Fibroblast of the aortic adventitia (primary cell): ENCODE results near the gene AGAP3. TPM values are rescaled to one million over a fixed set of nuclear protein-coding genes. Genes with fewer than 3 reads are reported as not detected.

Source experiments
- DNase-seq: peaks from one replicate; pipeline ENCODE4 v3.0.0-alpha.2; 2010; ENCODE audit warnings: low read depth
- H3K4me3 ChIP-seq: 2 replicates; pipeline ENCODE4 v1.5.1; 2011; ENCODE audit warnings: low read depth, mild to moderate bottlenecking, control low read depth, low read length, moderate library complexity
- CTCF ChIP-seq: IDR thresholded peaks from 2 replicates; pipeline ENCODE4 v1.5.1; 2011; ENCODE audit warnings: mild to moderate bottlenecking, low read length, control low read depth, inconsistent platforms; ENCODE audit not compliant: insufficient read depth
- total RNA-seq: library from RNA; depleted of rRNA; stranded (reverse); fragments of >200 nt; gene quantifications from 2 replicates; pipeline ENCODE4 v1.2.3, GENCODE V29; 2012; ENCODE audit warnings: low replicate concordance

The AGAP3 gene
- total RNA-seq, 1 donor: 50.2 TPM

DNA sequence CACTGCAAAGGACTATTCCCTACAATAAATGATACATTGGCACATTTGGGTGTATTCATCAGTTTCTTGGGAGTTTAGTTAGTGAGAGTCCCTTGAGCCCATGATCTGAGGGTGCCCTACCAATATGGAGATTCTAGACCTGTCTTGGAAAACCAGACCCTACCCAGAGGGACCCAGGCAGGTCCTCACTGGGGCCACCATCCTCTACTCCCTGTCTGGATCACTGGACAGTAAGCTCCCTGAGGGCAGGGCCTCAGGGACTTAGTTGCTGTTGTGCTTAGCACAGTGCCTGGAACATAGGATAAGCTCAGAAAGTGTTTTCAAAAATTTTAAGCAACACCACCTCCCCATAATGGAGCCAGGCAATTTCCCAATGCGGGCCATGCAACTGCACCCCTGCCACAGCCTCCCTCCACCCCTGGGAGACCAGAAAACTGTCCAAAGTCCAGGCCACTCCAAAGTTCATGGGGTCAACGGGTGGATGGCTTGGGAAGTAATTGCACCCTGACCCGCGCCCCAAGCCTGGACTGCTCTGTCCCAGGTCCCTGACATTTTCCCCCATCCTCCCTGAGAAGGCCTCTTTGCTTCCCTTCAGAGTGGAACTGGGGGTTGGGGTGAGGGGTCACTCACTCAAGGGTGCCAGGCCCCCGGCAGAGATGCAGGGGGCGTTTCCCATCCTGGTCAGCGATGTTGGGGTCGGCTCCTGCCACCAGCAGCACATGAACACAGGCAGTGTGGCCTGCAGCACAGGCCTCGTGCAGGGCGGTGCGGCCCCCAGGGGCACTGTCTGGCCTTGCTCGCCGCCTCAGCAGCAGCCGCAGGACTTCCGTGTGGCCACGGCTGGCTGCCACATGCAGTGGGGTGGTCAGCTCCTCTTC, 99.7 kb downstream of the AGAP3 start:
- no peak overlapping the region for H3K4me3 ChIP-seq
- DNase-seq: no peak
- no peak for TF ChIP-seq CTCF

- no peak for DNase-seq
Measured at GRCh38 chr7:151186640-151187408, 100.5 kb downstream of the AGAP3 start, which contains the start of gene ASB10. ASB10 (minus strand) TSS chr7:151187250; CDS start chr7:151187130, 120 bp downstream.

DNA sequence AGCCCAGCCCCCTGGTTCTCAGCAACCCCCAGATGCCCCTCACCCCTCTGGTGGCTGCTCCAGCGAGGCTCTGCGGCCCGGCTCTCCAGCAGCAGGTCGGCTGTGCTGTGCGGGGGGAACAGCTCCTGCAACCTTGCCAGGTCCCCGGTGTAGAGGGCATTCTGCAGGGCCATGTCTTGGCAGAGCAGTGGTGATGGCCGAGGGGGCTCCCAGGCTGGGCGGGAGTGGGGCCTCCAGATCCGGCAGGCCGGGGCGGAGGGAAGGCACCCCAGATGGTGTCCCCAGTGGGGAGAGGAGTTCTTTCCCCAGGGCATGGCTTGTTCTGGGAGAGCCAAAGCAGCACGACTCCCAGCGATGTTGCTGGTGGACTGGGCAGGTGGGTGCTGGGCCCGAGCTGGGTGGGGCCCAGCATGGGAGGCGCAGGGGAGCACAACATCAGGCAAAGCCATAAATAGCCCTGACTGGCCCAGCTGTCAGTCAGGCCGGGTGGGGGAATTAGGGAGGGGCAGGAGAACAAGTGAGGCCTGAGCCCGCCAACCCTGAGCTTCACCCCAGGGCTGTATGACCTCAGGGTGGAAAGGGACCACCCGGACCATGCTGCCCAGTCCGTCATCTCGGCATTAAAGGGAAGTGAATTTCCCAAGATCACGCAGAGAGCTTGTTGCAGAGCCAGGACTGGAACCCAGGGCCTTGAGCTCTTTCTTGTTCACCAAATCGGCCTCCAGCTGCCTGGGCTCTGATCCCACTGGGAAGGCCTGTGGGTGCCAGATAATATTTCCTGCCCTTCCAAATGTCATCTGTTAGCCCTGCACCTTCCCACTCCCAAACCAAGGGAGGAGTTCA, 101.4 kb downstream of the AGAP3 start:
- no peak for DNase-seq
- no peak overlapping the region for H3K4me3 ChIP-seq
- no peak for TF ChIP-seq CTCF

More at GRCh38 chr7:151186640-151187408, 100.5 kb downstream of the AGAP3 start, which contains the start of gene ASB10:
- TF ChIP-seq CTCF: no peak
- H3K4me3 ChIP-seq: no peak within 1 kb of the TSS

DNA sequence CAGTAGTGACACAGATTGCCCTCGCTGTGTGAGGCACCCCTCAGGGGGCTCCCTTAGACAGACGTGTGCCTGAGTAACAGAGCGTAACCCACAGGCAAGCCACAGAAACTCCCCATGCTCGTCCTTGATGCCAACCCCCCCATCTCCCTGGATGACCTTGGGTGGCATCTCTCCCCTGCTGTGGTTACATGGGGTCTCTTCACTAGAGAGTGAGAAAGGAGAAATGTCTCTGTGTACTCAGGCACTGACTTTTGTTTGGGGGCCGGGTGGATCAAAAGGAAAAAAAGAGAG, 101.9 kb downstream of the AGAP3 start:
- TF ChIP-seq CTCF: no peak

DNA sequence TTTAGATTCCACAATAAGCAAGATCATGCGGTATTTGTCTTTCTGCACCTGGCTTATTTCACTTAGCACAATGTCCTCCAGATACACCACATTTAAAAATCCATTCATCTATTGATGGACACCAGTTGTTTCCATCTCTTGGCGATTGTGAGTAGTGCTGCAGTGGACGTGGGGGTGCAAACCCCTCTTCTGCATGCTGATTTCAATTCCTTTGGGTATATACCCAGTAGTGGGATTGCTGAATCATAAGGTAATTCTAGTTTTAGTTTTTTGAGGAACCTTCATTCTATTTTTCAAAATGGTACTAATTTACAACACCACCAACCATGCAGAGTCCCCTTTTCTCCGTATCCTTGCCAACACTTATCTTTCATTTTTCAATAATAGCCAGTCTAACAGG, 102.8 kb downstream of the AGAP3 start:
- DNase-seq: no peak
- H3K4me3 ChIP-seq: no peak overlapping the region
- TF ChIP-seq CTCF: no peak

More for the DNA sequence above, 101.9 kb downstream of the AGAP3 start:
- no peak overlapping the region for H3K4me3 ChIP-seq
- no peak for DNase-seq

DNA sequence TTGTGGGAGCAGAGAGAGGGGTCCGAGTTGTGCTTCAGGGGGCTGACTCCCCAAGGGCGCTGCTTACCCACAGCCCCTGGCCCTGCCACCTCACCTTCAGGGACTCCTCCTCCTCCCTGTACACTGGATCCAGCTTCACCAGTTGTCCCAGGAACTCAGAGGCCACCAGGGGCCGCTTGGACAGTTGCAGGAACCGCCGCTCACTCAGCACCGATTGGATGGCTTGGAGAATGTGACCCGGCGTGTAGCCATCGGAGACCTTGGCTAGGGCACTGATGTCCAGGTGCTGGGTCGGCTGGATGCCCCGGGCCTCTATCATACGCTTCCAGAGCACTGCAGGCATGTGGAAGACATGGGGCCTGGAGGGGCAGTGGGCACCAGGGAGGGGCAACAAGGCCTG, 105.3 kb downstream of the AGAP3 start:
- DNase-seq: no peak
- no peak overlapping the region for H3K4me3 ChIP-seq
- TF ChIP-seq CTCF: no peak
